Iris pigment epithelial cell (primary cell): Measurements from ENCODE around the gene PCGF3.
"Not testable (repeated sequence)": the region's sequence is repeated elsewhere in the genome, so short reads cannot be mapped to it uniquely, and the experiment has no call there.

Experiments
- DNase-seq: peaks from one replicate; pipeline ENCODE4 v3.0.0-alpha.2; 2011; ENCODE audit warnings: low read depth

PCGF3 gene

DNA sequence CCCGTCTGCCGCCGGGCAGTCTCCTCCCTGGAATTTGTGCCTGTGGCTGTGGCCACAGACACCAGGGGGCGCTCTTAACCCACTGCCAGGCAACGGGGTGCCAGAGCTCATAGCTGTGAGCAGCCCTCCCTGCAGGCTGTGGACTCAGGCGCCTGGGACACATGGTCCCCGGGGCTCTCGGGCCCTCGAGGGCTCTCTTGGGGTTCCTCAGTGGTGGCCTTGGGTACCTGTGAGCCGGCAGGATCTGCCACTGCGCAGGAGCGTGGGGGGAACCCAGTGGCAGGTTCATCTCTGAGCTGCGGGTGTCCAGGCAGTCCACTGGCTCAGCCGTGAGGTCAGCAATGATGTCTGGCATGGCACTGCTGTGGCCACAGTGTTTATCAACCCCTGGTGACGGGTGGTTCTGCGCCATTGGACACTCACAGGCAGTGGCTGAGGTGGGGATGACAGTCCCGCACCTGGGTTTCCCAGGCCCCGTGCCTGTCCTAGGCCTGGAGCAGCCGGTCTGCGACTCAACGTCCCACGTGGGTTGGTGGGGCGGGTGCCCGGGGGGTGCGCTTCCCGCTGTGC, 37.2 kb downstream of the PCGF3 start:
- peak; percentile 54 for DNase-seq

DNA sequence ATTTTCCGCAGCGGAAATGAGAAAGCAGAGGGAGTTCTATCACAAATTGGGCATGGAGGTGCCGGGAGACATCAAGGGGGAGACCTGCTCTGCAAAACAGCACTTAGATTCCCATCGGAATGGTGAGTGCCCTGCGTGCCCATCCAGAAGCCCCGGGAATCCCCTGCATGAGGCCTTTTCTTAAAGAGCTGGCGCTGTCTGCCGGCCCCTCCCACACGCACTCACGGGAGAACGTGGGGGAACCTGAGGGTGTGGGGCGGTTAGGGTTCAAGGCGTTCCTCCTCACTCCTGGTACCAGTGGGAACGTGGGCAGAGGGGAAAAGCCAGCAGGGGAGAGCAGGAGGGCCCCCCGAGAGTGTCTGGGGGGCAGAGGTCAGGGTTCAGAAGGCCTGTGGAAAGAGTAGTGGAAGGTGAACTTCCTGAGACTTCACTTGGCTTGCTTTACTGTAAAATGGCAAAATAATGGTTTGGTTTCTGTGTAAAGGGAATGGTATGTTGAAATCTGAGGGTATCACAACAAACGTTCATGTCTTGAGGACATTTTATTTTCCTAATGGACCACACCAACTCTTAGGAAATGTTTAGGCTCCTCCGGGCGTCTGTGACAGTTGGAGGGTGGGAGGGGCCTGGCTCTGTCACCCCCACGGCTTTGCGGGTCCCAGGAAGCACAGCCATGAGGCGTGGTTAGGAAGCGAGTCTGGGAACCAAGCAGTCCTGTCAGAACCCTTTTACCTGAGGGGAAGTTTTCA, 38.0 kb downstream of the PCGF3 start:
- DNase-seq: peak; percentile 49

DNA sequence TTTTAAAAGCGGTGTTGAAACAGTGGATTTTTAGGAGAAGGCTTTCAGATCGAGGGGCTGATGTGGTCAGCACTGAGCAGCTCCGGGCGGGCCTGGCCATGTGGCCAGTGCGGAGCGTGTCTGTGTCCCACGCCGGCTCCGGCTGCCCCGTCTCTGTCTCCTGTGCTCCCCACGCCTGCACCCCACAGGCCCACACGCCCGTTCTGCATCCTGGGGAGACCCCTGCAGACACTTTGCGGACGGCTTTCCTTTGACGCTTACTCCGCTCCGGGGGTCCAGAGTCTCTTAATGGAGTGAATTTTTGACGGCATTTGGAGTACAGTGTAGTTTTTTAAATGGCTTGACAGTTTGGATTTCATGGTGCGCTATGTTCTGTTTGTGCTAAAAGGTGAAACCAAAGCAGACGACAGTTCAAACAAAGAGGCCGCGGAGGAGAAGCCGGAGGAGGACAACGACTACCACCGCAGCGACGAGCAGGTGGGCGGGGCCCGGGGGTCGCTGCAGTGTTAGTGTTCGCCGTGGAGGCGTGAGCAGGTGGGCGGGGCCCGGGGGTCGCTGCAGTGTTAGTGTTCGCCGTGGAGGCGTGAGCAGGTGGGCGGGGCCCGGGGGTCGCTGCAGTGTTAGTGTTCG, 38.7 kb downstream of the PCGF3 start:
- no peak for DNase-seq

DNA sequence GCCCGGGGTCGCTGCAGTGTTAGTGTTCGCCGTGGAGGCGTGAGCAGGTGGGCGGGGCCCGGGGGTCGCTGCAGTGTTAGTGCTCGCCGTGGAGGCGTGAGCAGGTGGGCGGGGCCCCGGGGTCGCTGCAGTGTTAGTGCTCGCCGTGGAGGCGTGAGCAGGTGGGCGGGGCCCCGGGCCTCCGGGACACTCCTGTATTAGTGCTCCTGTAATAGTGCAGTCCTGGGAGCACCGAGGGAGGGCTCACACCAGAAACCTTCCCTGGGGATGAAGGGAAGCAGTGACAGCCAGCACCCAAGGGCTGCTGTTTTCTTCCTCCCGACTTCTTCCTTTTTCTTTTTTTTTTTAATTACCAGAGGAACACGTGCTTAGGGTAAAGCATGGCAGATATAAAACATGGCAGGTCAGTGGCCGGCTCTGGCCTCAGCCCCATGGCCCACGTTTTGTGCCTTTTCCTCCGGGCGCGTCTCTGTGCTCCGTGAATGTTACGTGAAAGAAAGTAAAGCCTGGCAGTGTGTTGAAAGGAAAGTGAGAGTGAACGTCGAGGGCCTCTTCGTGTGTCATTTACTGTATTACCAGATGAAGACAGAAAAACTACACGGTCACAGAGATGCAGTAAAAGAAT, 42.0 kb downstream of the PCGF3 start:
- no peak for DNase-seq

DNA sequence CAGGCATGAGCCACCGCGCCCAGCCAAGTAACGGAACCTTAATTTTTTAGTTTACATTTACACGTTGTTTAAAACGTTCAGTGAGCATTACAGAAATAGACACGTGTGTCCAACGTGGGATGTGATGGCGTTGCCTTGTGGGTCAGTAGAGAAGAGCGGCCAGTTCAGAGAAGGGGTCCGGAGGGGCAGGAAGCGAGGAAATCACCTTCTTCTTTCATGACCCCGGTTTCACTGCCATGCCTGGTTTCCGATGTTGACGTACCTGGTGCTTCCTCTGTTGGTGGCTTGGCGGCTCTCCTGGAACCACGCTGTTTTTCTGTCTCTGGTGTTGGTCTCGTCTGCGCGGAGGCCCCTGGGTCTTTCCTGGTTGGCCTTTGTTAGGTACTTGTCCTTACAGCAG, 42.8 kb downstream of the PCGF3 start:
- no peak for DNase-seq

DNA sequence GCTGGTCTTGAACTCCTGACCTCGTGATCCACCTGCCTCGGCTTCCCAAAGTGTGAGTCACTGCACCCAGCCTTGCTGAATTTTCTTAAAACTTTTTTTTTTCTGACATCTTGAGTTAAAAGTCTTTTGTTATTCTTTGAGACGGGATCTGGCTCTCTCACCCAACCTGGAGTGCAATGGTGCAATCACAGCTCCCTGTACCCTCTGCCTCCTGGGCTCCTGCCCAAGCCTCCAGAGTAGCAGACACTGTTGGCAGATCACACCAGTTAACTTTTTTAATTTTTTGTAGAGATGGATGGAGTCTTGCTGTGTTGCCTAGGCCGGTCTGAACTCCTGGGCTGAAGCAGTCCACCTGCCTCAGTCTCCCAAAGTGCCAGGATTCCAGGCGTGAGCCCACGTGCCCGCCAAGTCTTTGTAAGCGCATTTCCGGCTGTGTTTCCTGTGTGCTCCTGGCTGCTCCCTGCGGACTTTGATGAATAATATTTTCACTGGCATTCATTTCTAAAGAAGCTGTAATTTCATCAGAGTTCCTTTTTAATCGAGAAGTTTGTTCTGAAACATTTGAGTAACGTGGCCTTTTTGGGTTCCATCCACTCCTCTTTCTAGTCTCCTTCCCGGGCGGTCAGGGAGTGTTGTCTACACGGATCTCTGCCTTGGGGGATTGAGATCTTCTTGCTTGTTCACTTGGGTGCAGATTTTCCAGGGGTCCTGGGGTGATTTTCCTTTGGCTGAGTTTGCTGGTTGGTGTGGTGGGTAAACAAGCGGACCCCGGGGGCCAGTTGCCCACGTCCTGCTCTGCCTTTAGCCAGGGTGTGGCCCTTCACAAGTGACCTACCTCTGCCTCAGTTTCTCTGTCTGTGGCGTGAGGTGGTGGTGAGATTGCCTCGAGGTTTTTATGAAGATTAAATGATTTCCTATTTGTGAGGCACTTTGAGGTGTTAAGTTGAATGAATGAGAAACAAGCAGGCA, 44.4 kb downstream of the PCGF3 start:
- peak; percentile 81 for DNase-seq

DNA sequence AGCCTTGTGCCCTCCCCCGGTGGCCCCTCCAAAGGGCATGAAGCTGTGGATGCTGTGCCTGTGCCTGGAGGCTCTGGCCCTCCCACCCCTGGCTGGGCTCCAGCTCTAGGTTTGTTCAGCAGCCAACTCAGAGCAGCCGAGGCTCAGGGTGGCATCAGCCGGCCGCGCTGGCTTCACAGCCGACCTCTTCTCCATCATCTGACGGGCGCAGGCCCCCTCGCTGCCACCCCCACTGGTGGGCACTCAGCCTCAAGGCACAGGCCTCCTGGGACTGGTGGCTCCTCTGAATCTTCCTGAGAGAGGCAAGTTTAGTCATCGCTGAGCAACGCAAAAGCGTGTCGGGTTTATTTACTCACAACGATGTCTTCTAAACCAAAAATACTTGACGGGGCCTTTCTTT, 46.0 kb downstream of the PCGF3 start:
- DNase-seq: peak; percentile 20

DNA sequence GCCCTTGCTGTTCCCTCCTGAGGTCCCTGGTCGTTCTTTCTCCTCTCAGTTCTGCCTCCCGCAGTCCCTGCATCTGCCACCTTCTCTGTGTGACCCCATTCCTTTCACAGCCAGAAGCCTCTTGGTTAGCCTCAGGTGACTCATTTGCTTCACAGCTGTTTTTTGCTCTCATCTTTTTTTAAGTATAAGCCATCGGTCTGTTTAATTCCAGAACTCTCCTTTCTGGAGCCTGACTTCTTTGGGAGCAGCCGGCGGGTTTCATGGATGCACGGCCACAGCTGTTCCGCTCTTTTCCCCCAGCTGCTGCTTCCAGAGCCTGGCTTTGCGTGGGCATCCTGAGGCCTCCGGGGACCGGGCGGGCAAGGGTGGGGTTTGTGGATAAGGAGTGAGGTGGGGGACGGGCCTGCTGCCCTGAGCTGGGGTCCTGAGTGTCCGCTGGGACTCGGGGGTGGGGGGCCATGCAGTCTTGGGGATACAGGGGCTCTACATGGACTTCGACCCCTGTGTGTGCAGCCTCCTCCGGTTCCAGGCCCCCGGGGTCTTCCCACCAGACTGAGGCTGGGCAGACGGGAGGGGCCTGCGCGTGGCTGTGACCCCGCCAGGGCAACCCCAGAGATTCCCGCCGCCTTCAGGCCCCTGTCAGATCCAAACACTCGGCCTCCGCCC, 46.7 kb downstream of the PCGF3 start:
- DNase-seq: peak; percentile 21

DNA sequence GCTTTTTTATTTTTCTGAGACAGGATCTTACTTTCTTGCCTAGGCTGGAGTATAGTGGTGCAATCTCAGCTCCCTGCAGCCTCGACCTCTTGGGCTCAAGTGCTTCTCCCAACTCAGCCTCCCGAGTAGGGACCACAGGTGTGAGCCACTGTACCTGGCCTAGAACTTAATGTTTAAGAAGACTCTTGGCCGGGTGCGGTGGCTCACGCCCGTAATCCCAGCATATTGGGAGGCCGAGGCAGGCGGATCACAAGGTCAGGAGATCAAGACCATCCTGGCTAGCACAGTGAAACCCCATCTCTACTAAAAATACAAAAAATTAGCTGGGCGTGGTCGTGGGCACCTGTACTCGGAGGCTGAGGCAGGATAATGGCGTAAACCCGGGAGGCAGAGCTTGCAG, 47.6 kb downstream of the PCGF3 start:
- DNase-seq: not testable (repeated sequence)

DNA sequence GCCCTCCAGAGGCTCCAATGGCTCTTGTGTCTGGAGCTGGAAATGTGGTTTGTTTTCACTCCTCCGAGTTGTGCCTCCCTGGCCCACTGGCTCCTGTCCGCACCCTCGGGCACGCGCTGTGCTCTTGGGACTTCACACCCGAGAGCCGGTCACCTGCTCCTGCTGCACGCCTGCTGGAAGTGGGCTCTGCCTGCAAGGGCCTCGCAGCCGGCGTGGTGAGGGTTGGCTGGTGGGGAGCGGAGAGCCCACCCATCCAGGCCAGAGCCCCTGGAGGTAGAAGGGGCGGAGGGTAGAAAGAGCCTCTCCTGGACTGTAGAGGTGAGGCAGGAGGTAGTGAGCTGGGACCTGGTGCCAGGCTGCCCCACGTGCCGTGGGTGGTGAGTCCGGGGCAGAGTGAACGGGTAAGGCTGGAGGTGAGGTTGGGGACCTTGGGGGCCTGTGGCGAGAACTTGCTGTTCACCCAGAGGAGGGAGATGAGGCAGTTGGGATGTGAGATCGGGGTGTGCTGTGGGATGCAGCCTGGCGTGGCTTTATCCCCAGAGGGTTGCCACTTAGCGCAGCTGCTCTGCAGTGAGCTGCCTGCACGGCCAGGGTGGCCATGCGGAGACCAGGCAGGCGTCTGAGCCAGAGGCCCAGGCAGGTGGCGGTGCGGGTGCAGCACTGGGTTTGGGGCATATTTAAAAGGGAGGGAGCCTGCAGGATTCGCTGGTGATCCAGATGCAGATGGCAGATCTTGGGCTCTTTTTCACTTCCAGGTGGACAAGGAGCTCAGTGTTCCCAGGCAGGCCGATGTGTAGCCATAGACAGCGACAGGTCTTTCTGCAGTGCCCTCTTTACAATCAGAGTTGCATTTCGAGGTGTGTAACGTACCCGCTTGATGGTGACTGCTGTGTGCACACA, 48.8 kb downstream of the PCGF3 start:
- no peak for DNase-seq

DNA sequence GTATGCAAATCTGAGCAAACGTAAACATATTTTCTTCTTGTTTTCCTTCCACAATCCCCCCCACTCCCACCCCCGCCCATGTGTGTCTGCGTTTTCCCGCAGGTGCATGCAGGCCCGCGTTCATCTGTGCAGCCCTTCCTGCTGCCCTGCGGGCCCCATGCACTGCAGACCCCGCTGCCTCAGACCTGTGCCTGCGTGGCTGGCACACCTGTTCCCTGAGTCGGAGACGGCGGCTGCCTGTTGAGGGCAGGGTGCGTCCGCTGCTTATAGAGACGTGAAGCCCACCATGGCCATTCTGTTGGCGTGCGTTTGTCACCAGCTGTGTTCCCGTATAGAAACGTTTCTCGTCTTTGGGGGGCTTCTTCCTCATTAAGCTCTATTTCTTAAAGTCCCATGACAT, 51.5 kb downstream of the PCGF3 start:
- DNase-seq: no peak

DNA sequence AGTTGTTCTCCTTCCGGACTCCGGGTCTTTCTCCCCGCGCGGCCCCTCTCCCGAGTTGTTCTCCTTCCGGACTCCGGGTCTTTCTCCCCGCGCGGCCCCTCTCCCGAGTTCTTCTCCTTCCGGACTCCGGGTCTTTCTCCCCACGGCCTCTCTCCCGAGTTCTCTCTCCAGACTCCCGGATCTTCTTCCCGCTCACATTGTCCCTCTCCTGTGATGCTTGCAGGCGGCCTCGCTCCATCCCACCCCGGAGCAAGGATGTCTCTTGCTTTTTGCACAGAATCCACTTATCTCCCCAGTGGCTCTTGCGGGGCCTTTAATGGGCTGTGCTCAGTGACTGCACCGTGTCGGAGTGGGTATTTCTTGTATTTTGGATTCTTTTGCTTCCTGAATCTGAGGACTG, 54.2 kb downstream of the PCGF3 start:
- DNase-seq: not testable (repeated sequence)

DNA sequence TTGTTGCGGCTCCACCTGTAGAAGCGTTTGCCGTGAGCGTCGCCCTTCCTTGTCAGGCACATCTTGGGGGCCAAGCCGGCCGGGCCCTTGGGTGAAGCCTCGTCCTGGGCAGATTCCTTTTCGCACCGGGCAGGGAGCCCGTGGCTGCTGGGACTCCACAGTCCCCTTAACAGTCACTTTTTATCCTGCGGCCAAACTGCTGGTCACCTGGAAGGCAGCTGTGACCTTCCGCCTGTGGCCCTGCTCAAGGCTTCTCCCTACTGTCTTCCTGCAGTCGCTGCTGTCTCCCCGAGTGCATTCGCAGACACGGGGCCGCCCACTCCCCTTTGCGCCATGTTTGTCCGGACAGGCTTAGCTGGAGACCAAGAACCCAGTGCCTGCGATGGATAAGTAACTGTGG, 55.0 kb downstream of the PCGF3 start:
- no peak for DNase-seq

DNA sequence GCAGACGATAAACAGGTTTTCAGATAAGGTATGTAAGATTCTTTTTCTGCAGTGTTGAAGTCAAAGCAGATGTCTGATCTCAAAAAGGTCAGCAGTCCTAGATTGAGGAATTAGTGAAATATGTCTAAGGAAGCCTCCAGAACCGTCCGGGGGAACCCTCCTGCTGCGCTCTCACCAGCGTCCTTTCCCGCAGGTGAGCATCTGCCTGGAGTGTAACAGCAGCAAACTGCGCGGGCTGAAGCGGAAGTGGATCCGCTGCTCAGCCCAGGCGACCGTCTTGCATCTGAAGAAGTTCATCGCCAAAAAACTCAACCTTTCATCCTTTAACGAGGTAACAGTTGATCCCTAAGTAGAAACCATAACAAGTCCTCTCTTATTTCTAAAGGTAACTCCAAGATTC, 55.5 kb downstream of the PCGF3 start:
- no peak for DNase-seq

DNA sequence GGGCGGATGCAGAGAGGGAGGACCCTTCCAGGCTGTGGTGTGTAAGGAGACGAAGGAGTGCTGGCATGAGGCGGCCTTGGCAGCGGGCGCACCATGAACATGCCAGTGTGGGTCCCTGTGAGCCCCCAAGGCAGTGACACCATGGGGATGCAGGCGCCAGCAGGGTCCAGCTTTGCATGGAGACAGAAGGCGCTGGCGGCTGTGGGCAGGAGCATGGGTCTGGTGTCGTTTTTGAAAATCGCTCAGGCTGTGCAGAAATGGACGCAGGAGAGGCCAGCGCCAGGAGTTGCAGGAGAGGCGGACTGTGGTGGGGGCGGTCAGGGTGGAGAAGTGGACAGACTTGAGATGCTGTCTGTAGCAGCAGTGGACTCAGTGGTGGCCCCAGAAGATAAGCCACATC, 56.1 kb downstream of the PCGF3 start:
- no peak for DNase-seq

DNA sequence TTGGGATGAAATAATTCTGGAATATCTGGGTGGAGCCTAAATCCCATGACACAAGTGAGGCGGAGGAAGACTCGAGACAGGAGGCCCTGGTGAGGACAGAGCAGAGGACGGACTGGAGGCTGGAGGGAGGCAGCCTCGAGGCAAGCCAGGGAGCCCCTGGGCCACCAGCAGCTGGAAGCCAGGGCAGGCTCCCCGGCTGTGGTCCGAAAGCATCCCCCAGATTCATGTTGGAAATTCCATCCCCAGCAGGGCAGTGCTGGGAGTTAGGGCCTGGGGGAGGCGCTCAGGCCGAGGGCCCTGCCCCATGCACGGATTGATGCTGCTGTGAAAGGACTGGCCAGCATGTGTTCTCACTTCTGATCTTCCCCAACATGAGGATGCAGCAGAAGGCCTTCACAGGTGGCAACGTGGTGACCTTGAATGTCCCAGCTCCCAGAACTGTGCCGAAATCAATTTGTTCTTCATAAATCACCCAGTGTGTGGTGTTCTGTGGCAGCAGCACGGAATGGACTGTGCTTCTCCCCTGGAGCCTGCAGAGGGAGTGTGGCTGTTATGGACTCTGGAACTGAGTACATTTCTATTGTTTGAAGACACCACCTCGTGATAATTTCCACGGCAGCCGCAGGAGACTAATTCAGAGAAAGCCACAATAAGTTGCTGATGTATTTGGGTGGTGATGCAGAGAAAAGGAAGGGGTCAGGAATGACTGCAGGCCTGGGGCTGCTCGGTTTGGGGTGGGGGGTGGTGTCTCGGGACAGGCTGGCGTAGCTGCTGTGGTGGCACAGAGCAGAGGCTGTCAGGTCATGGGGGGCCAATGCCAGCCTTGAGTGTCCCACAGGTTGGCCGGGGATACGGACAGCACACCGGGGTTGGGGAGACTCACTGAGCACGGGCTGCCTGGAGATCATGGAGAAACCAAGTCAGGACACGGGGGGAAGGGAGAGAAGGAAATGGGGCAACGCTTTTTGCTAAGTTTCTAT, 56.9 kb downstream of the PCGF3 start:
- DNase-seq: no peak

DNA sequence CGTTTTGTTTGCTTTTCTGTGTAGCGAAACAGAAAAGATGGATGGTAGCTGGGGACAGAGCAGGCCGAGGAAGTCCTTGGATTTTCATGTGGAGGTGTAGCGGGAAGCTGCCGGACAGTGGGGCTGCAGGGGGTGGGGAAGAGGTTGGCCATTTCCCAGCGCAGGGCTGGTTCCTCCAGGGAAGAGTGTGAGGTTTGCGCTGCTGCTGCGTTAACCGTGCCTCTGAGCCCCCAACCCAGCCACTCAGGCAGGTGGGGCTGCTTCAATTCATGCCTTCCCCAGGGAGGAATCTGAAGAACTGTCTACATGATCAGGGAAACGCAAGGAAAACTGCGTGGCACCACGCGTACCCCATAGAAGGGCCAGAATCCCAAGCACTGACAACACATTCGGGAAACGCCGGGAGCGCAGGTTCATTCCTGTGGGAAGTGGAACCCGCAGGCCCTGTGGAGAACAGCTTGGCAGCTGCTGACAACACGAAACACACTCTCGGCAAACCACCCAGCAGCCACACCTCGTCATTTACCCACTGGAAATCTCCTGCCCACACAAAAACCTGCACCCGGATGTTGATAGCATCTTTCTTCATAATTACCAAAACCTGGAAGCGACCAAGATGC, 57.7 kb downstream of the PCGF3 start:
- DNase-seq: no peak

DNA sequence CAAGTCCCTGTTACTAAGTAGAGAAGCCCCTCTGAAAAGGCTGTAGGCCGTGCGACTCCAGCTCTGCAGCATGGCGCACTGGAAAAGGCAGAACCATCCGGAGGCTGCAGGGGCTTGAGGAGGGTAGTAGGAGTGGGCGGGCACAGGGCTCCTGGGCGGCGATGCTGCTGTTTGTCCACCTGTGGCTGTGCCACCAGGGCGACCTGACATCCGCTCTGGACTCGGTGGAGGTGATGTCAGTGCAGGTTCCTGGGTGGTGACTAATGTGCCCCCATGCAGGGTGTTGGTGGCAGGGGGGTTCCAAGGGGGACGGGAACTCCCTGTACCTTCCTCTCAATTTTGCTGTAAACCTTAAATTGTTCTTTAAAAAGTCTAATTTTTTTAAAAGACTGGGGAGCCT, 58.3 kb downstream of the PCGF3 start:
- no peak for DNase-seq
